OCI-LY3 (cell line): ENCODE measurements around the gene SMTNL2.

ENCODE experiments used
- CTCF ChIP-seq: fragments of 200-600, 300-600 bp; sonication (generic); IDR thresholded peaks from 2 replicates; pipeline ENCODE4 v1.5.1; 2014; ENCODE audit warnings: antibody characterized with exemption, low read length, low read depth
- EZH2phosphoT487 ChIP-seq: fragments of 200-600 bp; shearing (Covaris generic); IDR thresholded peaks from 2 replicates; pipeline ENCODE4 v1.6.1; 2018; ENCODE audit warnings: antibody characterized with exemption, mixed run types, low read depth

- no peak for TF ChIP-seq CTCF
- TF ChIP-seq EZH2phosphoT487, result no peak
These were observed 40.9 kb downstream of the SMTNL2 start for GRCh38 chr17:4625181-4625617.
